Panc1 (cell line): ENCODE results near the gene RNASE7.

Experiments
- CTCF ChIP-seq: fragments of 450-650 bp; IDR thresholded peaks from 2 replicates; pipeline ENCODE4 v1.5.1; 2017; ENCODE audit warnings: mild to moderate bottlenecking
- POLR2AphosphoS5 ChIP-seq: IDR thresholded peaks from 2 replicates; pipeline ENCODE4 v1.6.1; 2012; ENCODE audit warnings: mild to moderate bottlenecking, low read depth, low read length, moderate library complexity
- REST ChIP-seq, 2 experiments: IDR thresholded peaks; 2 replicates each; pipeline ENCODE4 v1.6.1; 2011 to 2012; ENCODE audit warnings: low read depth in 2 of 2, control low read depth in 1 of 2, low read length in 1 of 2, mild to moderate bottlenecking in 1 of 2, moderate library complexity in 1 of 2; ENCODE audit not compliant: insufficient read depth in 1 of 2
- SIN3A ChIP-seq: IDR thresholded peaks from 2 replicates; pipeline ENCODE4 v1.6.1; 2012; ENCODE audit warnings: low read depth, mild to moderate bottlenecking, low read length, moderate library complexity, borderline replicate concordance; ENCODE audit not compliant: insufficient read depth
- TCF7L2 ChIP-seq: IDR thresholded peaks from 2 replicates; pipeline ENCODE4 v1.6.1; 2011; ENCODE audit warnings: mild to moderate bottlenecking, low read depth, low read length, inconsistent platforms

- TF ChIP-seq CTCF = no peak
- TF ChIP-seq REST (IDR thresholded peaks at IDR 0.05; ENCODE audit: insufficient read depth in 1 of 2, low read depth in 2 of 2, low read length in 1 of 2) = no peak
- no peak for TF ChIP-seq POLR2AphosphoS5
- TF ChIP-seq SIN3A = no peak
- no peak for TF ChIP-seq TCF7L2
Measured at GRCh38 chr14:21072031-21072473, 29.9 kb downstream of the RNASE7 start.
